Esophagus muscularis mucosa (tissue), 4 donors: ENCODE data around the gene MTHFR.

Experiments used
- EP300 ChIP-seq: sonication (generic); formaldehyde crosslinking; IDR thresholded peaks from one replicate; pipeline ENCODE4 v1.6.1; 2017; ENCODE audit warnings: antibody characterized with exemption
- POLR2A ChIP-seq: fragments of 450-650 bp; IDR thresholded peaks from one replicate; pipeline ENCODE4 v1.6.1; 2017; ENCODE audit warnings: antibody characterized with exemption, moderate library complexity, mild to moderate bottlenecking, low read depth
- POLR2AphosphoS5 ChIP-seq, 2 donors: sonication (generic); formaldehyde crosslinking; IDR thresholded peaks; one replicate each; pipeline ENCODE4 v1.6.1; 2017; ENCODE audit warnings: antibody characterized with exemption in 2 of 2
- TF ChIP-seq, protein P1 (sequence below), 3 experiments: fragments of 200-600 bp in 2 of 3; fragments of 450-650 bp in 1 of 3; sonication (generic) in 2 of 3; IDR thresholded peaks; one replicate each; pipeline ENCODE4 v1.5.1; 2017 to 2019; ENCODE audit warnings: antibody characterized with exemption in 3 of 3, mild to moderate bottlenecking in 2 of 3, moderate library complexity in 1 of 3

DNA sequence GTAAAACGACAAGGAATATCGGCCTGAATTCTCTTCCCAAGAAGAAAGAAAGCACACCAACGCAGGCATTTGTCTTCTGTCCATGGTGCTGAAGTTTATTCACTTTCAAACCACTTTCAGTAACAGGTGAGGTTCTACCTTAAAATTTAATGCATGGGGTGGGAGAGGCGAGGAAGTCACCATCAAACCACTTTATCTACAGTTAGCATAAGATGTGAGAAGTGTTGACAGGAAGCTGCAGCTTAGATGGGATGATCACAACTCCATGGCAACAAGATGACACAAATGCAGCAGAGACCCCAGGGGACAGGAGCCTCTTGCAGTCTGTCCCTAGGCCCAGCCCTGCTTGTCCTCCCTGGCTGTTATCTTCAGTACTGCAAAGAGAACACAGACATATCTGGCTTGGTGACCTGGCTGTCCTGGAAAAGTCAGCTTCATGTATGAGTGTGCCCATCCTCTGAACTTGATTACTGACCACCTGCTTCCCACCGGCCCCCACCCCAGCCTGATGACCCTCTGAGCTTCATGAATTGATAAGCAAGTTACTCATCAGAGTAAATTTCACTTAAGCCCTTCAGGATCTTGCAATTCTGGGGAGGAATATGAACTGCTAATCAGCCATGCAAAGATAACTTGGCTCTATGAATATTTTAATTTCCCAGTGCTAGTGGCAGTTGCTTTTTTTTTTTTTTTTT is 40.0 kb upstream of the MTHFR start:
- TF ChIP-seq, protein P1, sequence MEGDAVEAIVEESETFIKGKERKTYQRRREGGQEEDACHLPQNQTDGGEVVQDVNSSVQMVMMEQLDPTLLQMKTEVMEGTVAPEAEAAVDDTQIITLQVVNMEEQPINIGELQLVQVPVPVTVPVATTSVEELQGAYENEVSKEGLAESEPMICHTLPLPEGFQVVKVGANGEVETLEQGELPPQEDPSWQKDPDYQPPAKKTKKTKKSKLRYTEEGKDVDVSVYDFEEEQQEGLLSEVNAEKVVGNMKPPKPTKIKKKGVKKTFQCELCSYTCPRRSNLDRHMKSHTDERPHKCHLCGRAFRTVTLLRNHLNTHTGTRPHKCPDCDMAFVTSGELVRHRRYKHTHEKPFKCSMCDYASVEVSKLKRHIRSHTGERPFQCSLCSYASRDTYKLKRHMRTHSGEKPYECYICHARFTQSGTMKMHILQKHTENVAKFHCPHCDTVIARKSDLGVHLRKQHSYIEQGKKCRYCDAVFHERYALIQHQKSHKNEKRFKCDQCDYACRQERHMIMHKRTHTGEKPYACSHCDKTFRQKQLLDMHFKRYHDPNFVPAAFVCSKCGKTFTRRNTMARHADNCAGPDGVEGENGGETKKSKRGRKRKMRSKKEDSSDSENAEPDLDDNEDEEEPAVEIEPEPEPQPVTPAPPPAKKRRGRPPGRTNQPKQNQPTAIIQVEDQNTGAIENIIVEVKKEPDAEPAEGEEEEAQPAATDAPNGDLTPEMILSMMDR (IDR thresholded peaks at IDR 0.05) = no peak
- TF ChIP-seq POLR2AphosphoS5 (IDR thresholded peaks at IDR 0.05) = no peak
- TF ChIP-seq POLR2A = no peak
- TF ChIP-seq EP300 = no peak
